Endothelial cell of umbilical vein (primary cell): ENCODE data around the gene YAP1.

Experiments
- CTCF ChIP-seq, 2 donors: IDR thresholded peaks; 1 replicate in 1 of 2; 2 replicates in 1 of 2; pipeline ENCODE4 v1.5.1; 2011; ENCODE audit warnings: low read length in 2 of 2, mild to moderate bottlenecking in 2 of 2, moderate library complexity in 2 of 2, control low read depth in 1 of 2, inconsistent platforms in 1 of 2, low read depth in 1 of 2; ENCODE audit not compliant: insufficient read depth in 1 of 2; ENCODE audit errors: extremely low read depth in 1 of 2
- EZH2 ChIP-seq: IDR thresholded peaks from 2 replicates; pipeline ENCODE4 v1.6.1; 2012; ENCODE audit warnings: borderline replicate concordance, low read depth, mild to moderate bottlenecking, moderate library complexity, low read length, inconsistent platforms; ENCODE audit not compliant: severe bottlenecking
- GATA2 ChIP-seq: IDR thresholded peaks from 2 replicates; pipeline ENCODE4 v1.7.0; 2011; ENCODE audit warnings: low read depth, mild to moderate bottlenecking, moderate library complexity, mixed read lengths, low read length; ENCODE audit not compliant: insufficient read length, insufficient read depth
- MAX ChIP-seq: IDR thresholded peaks from 2 replicates; pipeline ENCODE4 v1.6.1; 2011; ENCODE audit not compliant: insufficient read depth, insufficient read length
- MYC ChIP-seq: IDR thresholded peaks from one replicate; pipeline ENCODE4 v1.6.1; 2011; ENCODE audit warnings: mild to moderate bottlenecking, low read depth, low read length
- POLR2A ChIP-seq: IDR thresholded peaks from 2 replicates; pipeline ENCODE4 v1.6.1; 2012; ENCODE audit warnings: low read depth, mild to moderate bottlenecking, control low read depth, low read length
- POLR2AphosphoS5 ChIP-seq: IDR thresholded peaks from 2 replicates; pipeline ENCODE4 v1.6.1; 2012; ENCODE audit warnings: low read depth, mild to moderate bottlenecking, control low read depth, low read length, moderate library complexity; ENCODE audit not compliant: insufficient read depth

DNA sequence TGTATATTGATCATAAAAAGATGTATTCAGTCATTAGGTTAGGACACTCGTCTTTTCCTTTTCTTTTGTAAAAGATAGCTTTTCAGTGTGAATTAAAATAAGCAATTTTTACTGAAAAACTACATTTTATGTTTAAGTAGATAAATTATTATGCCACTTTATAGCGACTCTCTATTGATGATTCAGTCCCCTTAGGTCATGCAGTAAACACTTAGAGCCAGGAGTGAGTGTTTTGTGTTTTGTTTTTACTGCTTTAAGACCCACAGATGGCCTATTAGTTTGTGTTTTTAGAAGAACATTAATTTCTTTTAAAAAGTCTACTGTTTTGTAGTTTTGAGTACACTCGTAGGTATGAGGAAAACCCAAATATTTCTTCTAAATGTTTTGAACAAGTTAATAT is 86.6 kb downstream of the YAP1 start:
- no peak for TF ChIP-seq EZH2
- no peak for TF ChIP-seq CTCF (IDR thresholded peaks at IDR 0.05; ENCODE audit: extremely low read depth in 1 of 2, insufficient read depth in 1 of 2, low read depth in 1 of 2, low read length in 2 of 2)
- TF ChIP-seq POLR2A, result no peak
- TF ChIP-seq POLR2AphosphoS5, result no peak
- TF ChIP-seq MAX, result no peak
- no peak for TF ChIP-seq MYC
- no peak for TF ChIP-seq GATA2
